ENCODE results near the gene FLYWCH1.
"Not testable (repeated sequence)": the region's sequence is repeated elsewhere in the genome, so short reads cannot be mapped to it uniquely, and the experiment has no call there.

FLYWCH1 gene

DNA sequence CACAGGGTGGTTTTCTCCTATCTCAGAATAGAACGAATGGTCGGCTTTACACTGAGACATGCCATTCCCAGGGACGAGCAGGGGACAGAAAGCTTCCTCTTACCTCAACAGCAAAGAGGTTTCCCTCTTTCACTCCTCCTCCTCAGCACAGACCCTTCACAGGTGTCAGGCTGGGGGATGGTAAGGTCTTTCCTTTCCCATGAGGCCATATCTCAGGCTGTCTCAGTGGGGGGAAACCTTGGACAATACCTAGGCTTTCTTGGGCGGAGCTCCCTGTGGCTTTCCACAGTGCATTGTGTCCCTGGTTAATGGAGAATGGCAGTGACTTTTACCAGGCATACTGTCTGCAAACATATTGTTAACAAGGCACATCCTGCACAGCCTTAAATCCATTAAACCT lies 16.4 kb downstream of the FLYWCH1 start:
- DNase-seq, result not testable (repeated sequence)

DNA sequence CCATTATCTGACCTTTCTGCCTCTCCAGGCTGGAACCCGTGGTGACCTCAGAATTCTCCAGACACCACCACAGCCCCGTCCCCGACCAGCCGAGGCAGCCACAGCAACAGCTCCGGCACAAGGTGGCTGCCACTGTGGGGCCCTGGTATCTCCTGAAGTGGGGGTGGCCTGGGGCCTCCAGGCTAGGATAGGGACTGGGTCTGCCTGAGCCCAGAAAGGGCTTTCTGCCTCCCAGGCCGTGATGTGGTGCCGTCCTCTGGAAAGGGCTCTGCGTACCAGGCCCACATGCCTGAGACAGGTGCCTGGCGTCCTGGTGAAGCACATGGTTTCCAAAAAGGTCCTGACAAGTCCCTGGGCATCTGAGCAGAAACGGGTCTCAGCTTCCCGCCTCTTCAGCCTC lies 17.1 kb downstream of the FLYWCH1 start:
- no peak for DNase-seq

DNA sequence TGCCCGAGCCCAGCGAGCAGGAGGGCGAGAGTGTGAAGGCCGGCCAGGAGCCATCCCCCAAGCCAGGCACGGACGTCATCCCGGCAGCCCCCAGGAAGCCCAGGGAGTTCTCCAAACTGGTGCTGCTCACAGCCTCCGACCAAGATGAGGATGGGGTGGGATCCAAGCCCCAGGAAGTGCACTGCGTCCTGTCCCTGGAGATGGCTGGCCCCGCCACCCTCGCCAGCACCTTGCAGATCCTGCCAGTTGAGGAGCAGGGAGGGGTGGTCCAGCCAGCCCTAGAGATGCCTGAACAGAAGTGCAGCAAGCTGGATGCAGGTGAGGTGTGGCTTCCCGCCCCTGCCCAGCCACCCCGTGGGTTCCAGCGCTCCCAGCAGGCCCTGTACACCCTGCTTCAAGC lies 18.0 kb downstream of the FLYWCH1 start:
- no peak for DNase-seq

DNA sequence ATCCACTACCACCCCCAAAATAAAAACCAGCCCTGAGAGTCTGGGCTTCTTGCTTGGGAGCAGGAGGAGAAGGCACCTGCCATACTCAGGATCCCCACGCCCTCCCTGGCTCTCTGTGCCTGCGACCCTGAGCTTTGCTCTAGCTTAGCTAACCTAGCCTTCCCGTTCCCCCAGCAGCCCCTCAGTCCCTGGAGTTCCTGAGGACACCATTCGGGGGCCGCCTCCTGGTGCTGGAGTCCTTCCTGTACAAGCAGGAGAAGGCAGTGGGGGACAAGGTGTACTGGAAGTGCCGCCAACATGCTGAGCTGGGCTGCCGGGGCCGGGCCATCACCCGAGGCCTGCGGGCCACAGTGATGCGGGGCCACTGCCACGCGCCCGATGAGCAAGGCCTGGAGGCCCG lies 18.5 kb downstream of the FLYWCH1 start:
- no peak for DNase-seq

DNA sequence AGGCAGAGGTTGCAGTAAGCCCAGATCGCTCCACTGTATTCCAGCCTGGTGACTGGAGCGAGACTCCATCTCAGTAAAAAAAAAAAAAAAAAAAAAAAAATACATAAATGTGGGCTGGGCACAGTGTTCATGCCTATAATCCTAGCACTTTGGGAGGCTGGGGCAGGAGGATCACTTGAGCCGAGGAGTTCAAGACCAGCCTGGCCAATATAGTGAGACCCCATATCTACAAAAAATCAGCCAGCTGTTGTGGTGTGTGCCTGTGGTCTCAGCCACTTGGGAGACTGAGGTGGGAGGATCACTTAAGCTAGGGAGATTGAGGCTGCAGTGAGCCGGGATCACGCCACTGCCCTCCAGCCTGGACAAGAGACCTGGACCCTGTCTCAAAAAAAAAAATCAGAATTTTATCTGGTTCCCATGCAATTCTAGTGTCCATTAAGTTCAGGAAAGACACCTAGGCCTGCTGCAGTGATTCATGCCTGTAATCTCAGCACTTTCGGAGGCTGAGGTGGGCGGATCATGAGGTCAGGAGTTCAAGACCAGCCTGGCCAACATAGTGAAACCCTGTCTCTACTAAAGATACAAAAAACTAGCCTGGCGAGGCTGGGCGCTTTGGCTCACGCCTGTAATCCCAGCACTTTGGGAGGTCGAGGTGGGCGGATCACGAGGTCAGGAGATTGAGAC lies 19.6 kb downstream of the FLYWCH1 start:
- not testable (repeated sequence) for DNase-seq

DNA sequence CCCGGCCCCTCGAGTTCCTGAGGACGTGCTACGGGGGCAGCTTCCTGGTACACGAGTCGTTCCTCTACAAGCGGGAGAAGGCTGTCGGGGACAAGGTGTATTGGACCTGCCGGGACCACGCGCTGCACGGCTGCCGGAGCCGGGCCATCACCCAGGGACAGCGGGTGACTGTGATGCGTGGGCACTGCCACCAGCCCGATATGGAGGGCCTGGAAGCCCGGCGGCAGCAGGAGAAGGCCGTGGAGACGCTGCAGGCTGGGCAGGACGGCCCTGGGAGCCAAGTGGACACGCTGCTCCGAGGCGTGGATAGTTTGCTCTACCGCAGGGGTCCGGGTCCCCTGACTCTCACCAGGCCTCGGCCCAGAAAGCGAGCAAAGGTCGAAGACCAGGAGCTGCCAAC lies 21.4 kb downstream of the FLYWCH1 start:
- DNase-seq, result no peak

DNA sequence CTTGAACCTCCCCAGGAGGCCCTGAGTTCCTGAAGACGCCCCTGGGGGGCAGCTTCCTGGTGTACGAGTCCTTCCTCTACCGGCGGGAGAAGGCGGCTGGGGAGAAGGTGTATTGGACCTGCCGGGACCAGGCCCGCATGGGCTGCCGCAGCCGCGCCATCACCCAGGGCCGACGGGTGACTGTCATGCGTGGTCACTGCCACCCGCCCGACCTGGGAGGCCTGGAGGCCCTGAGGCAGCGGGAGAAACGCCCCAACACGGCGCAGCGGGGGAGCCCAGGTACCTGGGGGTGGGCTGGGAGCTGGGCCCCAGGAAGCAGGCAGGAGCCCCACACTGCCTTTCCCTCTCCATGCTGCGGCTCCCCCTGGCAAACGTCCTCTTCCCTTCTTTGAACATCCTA lies 22.0 kb downstream of the FLYWCH1 start:
- DNase-seq, result no peak

DNA sequence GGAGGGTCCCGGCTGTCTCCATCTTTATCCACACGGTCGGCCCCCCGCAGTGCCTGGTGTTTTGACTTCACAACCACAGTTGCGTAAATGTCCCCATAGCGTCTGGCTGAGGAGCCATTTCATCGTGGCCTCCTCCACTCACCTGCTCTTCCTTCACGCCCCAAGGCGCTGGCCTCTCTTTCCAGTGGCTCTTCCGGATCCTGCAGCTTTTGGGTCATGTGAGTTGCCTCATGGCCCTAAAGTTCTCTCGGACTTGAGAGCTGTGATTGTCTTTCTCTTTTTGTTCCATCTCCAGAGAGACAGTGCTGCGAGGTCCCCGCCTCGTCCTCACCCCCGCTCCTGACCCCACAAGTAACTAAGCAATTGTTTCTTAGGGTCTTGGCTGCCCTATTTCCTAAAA lies 22.7 kb downstream of the FLYWCH1 start:
- no peak for DNase-seq

DNA sequence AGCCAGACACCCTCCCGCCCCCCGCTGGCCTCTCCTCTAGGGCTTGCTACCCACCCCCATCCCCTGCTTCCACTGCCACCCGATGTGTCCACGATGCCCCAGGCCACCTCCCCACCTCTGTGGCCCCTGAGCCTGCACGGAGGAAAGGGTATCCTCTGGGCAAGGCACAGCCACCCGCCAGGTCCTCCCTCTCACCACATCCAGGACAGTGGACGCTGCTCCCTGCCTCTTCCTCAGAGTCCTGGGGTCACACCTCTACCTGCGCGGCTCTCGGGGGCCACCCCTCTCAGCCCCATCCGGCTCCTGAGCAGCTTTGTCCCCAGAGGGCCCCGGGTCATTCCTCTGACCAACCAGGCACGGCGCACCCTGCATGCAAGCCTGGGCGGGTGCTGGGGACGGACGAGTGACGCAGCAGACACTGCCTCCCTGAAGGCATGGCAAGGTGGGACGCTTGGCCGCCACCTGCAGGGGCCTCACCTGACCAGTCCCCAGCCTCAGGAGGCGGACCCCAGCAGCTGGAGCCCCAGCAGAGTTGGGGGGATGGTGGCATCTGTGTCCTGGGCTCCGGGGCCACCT lies 24.8 kb downstream of the FLYWCH1 start:
- no peak for DNase-seq

DNA sequence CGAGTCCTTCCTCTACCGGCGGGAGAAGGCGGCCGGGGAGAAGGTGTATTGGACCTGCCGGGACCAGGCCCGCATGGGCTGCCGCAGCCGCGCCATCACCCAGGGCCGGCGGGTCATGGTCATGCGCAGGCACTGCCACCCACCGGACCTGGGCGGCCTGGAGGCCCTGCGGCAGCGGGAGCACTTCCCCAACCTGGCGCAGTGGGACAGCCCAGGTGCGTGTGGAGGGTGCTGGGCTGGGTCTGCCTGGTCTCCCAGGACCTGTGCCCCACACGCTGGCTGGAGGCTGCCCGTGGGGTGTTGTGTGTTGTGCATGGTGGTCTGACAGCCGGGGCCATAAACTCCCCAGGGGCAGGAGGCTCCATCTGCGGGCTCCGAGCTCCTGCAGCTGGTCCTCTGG lies 25.4 kb downstream of the FLYWCH1 start:
- DNase-seq, result no peak

DNA sequence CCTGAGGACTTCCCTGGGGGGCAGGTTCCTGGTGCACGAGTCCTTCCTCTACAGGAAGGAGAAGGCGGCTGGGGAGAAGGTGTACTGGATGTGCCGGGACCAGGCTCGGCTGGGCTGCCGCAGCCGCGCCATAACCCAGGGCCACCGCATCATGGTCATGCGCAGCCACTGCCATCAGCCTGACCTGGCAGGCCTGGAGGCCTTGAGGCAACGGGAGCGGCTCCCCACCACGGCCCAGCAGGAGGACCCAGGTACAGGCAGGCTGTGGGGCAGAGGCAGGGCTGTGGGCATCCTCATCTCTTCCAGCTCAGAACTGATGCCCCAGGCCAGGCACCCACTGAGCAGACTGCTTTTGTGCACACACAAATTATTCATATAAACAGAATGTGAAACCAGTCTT lies 26.5 kb downstream of the FLYWCH1 start:
- DNase-seq, result no peak

DNA sequence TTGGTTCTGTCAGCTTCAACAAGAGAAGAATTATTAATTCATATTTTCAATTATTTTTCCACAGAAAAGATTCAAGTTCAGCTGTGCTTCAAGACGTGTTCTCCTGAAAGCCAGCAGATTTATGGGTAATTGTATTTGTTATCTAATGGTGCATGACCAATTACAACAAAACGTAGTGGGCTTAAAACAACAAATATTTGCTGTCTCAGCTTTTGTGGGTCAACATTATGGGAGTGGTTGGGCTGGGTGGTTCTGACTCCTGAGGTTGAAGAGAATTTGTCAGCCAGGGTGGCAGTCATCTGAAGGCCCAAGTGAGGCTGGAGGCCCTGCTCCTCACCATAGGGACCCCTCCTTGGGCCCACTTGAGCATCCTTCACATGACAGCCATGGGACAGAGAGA lies 28.2 kb downstream of the FLYWCH1 start:
- DNase-seq, result no peak

DNA sequence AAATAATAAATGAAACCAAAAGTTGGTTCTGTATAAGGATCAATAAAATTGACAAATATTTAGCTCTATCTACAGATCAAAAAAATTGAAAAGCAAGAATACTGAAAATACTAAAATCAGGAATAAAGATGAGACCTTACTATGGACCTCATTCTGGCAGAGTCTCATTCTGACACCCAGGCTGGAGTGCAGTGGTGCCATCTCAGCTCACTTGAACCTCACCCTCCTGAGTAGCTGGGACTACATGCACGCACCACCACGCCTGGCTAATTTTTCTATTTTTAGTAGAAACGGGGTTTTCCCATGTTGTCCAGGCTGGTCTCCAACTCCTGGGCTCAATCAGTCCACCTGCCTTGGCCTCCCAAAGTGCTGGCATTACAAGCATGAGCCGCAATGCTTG lies 30.3 kb downstream of the FLYWCH1 start:
- DNase-seq, result no peak

DNA sequence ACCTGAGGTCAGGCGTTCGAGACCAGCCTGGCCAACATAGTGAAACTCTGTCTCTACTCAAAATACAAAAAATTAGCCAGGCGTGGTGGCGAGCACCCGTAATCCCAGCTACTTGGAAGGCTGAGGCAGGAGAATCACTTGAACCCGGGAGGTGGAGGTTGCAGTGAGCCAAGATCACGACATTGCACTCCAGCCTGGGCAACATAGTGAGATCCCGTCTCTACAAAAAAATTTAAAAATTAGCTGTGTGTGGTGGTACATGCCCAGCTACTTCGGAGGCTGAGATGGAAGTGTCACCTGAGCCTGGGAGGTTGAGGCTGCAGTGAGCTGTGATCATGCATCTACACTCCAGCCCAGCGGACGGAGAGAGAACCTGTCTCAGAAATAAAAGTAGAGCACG lies 32.0 kb downstream of the FLYWCH1 start:
- not testable (repeated sequence) for DNase-seq

DNA sequence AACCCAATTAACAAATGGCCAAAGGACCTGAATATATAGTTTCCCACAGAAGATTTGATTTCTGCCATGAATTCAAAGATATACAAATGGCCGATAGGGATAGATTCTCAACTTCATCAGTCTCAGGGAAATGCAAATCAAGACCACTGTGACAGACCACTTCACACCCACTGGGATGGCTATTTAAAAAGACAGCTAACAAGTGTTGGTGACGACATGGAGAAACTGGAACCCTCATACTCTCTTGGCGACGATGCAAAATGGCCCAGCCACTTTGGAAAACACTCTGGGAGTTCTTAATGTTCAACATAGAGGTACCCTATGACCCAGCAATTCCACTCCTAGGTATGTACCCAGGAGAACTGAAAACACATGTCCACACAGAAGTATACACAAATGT lies 34.9 kb downstream of the FLYWCH1 start:
- no peak for DNase-seq

DNA sequence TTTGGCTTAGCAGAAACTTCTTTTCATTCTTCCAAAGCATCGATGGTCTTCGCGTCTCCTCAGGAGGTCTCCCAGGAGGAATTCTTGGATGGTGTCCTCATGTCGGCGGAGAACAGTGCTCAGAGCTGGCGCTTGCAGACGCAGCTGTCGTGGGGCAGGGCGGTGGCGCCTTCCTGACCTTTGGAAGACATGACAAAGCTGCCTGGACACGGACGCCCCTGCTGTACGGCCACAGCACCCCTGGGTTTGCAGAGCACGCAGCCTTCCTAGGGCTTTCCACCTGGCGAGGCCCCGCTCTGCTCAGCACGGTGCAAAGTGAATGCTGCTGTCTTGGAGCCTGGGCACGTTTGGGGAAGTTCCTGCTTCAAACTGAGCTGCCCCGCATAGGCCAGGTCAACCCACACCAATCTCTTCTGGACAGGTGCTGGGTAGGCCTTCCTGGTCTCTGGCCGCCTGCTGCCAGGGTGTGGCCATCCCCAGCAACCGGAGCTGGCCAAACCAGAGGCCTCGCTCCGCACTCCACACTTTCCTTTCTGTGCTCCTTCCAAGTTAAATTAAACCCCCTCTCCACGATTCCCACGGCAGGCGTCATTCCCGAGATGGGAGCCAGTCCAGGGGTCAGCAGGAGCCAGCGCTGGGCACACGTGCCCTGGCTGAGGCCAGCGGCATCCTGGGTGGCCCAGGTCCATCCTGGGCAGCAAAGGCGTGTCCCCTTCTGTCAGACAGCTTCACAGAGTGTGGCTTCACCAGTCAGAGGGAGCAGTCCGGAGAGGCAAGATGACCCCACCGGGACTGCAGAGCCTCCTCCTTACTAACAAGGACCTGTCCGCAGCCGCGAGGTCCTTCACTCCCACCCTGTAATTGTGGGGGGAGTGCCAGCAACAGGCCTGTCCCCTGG lies 37.3 kb downstream of the FLYWCH1 start:
- DNase-seq, result no peak

DNA sequence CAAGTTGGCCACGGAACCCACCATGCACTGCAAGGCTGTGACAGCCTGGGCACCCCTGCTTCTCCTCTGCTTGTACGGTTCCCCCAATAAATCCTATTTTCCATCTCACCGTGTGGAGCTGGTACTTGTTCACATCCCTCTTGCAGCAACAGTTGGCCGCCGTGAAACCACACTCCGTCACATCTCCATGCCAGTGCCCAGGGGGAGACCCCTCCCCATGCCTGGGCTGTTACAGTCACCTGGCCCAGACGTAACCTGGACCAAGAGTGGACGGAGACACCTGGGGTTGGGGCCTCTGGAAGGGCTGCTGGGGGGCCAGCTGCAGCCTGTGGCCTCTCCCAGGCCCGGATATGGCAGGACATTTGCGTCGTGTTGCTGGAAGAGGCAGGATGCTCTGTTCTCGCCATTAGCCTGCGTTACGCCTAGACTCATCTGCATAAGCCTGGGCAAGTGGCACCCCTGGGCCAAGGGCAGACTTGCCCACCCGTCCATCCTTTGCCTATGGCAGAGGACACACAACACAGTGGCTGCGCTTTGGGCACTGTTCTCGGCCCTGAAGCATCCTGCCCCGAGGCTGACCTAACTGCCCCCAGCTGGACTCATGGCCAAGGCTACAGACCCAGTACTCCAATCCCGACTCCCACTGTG lies 38.1 kb downstream of the FLYWCH1 start:
- no peak for DNase-seq

DNA sequence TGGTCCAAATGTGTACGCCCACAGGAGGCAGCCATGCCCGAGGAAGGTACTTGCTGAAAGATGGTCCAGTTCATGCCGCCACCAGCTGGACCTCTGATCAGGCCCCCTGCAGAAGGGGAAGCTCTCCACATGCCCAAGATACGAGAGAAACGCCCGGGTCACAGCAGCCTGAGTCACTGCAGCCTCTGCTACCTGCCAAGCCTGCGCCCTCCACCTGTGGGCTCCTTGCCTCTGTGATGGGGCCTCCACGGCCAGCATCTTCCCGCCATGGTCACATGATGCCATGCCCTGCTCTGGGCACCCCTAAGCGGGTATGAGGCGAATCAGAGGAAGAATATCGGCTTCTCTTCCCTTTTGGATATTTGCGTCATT lies 38.6 kb downstream of the FLYWCH1 start:
- DNase-seq, result no peak

DNA sequence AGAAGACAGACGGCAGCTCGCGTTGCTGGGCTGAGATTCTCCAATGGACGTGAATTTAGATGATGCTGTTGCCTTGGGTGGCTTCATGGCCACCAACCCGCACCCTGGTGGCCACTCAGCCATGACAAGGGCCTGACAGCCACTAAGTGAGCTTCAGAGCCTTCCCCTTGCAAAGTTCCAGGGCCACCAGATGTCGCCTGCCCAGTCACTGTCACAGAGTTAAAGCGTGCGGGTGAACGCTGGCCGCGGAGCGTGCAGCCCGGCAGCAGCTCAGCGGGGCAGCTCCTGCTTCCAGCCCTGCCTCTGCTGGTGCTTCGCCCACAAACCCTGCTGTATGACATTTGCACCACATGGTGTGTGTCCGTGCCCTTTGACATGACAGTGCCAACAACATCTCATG lies 39.0 kb downstream of the FLYWCH1 start:
- no peak for DNase-seq

DNA sequence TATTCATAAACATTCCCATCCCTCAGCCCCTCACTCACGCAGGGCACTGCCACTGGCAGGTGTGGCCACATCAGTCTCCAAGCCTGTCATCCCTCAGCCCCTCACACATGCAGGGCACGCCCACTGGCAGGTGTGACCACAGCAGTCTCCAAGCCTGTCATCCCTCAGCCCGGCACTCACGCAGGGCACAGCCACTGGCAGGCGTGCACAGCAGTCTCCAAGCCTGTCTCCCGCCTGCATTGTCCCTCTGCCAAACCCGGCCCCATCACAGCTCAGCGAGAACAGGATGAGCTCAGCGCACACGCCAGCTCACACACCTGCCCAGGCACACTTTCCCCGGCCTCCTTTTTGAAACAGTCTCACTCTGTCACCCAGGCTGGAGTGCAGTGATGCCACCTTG lies 40.9 kb downstream of the FLYWCH1 start:
- no peak for DNase-seq

DNA sequence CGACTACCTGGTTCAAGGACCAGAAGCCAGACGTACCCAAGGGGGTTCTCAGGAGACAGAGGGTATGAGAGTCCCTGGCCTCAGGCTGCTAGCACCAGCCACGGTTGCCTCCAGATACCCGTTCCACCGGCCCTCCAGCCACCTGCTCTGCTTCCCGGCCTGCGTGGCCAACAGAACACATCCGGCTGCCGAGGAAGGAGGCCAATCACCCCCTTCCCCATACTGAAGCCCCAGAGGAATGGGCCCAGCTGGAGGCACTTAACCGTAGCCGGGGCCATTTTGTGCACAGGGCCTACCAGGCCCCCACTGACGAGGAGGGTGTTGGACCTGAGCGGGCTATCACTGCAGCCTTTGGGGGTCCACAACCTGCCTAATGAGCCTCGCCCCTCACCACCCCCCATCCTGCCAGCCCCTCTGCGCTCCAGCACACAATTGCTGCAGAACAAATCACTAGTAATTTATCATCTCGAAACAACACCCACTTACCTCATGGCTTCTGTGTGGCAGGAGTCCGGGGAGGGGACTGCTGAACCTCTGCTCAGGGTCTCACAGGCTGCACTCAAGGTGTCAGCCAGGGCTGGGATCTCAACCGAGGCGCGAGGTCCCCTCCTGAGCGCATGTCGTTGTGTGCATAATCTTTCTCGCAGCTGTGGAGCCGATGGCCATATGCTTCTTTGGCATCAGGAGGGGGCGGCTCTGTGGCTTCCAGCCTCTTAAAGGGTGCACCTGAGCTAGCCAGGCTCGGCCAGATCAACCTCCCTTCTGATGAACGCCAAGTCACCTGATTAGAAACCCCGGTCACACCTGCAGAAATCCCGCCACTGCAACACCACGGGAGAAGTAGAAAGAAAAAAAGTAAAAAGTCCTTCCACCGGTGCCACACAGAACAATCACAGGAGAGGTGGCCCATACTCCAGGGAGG lies 42.2 kb downstream of the FLYWCH1 start:
- DNase-seq, result no peak

DNA sequence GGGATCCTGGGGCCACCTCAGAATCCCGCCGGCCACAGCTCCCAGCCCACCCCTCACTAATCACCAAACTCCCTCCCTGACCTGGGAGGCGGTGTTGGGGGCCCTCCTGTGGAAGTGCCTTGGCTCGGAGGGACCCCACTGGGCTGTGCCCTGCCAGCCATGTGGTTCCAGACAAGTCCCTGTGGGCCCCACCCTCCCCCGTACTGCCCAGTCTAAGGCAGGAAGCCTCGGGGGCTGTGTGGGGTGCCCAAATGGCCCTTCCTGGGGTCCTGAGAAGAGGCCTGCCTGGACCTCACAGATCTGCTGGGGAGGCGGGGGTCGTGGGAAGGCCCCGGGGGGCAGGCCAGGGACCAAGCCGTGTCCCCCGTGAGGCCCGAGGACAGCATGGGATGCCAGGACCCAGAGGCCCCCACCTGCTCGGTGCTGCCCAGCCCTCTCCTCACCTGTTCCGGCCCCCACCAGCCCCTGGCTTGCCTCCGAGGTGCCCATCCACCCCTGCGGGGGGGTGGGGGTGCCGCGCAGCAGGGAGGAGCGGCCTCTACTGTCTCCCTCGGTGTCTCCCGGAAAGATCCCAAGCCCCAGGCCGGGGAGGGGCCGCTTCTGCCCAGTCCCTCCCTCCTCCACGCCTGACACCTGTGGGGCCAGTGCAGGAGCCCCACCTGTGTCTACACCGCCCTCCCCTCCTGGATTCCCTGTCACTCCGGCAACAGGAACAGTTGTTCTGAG lies 43.1 kb downstream of the FLYWCH1 start:
- no peak for DNase-seq
